H9 (cell line): ENCODE measurements around the gene CCDC69. TPM values are rescaled to one million over a fixed set of nuclear protein-coding genes. Genes with fewer than 3 reads are reported as not detected.

Experiments used
- DNase-seq: peaks from one replicate; pipeline ENCODE4 v3.0.0-alpha.2; 2017
- H2AFZ ChIP-seq: one replicate; pipeline ENCODE4 v1.6.1; 2013; ENCODE audit warnings: mild to moderate bottlenecking, low read length, control low read depth, moderate library complexity
- H2AK5ac ChIP-seq: 2 replicates; pipeline ENCODE4 v1.6.1; 2013; ENCODE audit warnings: low read length, control low read depth, mixed read lengths; ENCODE audit not compliant: insufficient read length
- H2BK120ac ChIP-seq: one replicate; pipeline ENCODE4 v1.6.1; 2013; ENCODE audit warnings: low read depth, mild to moderate bottlenecking, low read length, control low read depth, inconsistent platforms; ENCODE audit not compliant: poor library complexity, severe bottlenecking
- H2BK12ac ChIP-seq: 2 replicates; pipeline ENCODE4 v1.6.1; 2013; ENCODE audit warnings: low read length, control low read depth, mixed read lengths, low read depth; ENCODE audit not compliant: insufficient read length
- H2BK15ac ChIP-seq: 2 replicates; pipeline ENCODE4 v1.6.1; 2013; ENCODE audit warnings: low read depth, low read length, control low read depth
- H2BK20ac ChIP-seq: one replicate; pipeline ENCODE4 v1.6.1; 2013; ENCODE audit warnings: low read depth, mild to moderate bottlenecking, low read length, control low read depth, inconsistent platforms; ENCODE audit not compliant: poor library complexity, severe bottlenecking
- H2BK5ac ChIP-seq: 2 replicates; pipeline ENCODE4 v1.6.1; 2013; ENCODE audit warnings: low read length, control low read depth, mixed read lengths; ENCODE audit not compliant: insufficient read length
- H3K14ac ChIP-seq: 2 replicates; pipeline ENCODE4 v1.6.1; 2013; ENCODE audit warnings: low read length, control low read depth; ENCODE audit not compliant: insufficient read depth
- H3K18ac ChIP-seq: 2 replicates; pipeline ENCODE4 v1.6.1; 2013; ENCODE audit warnings: low read depth, mild to moderate bottlenecking, mixed read lengths, low read length, control low read depth; ENCODE audit not compliant: insufficient read length
- H3K23ac ChIP-seq: 2 replicates; pipeline ENCODE4 v1.6.1; 2013; ENCODE audit warnings: low read length, control low read depth, mixed read lengths, low read depth; ENCODE audit not compliant: insufficient read length
- H3K23me2 ChIP-seq: 2 replicates; pipeline ENCODE4 v1.6.1; 2013; ENCODE audit warnings: low read depth, mild to moderate bottlenecking, mixed read lengths, low read length, control low read depth; ENCODE audit not compliant: insufficient read length, poor library complexity, severe bottlenecking
- H3K27ac ChIP-seq: 2 replicates; pipeline ENCODE4 v1.5.1; 2013; ENCODE audit warnings: low read length, control low read depth, mixed read lengths, low read depth; ENCODE audit not compliant: insufficient read length
- H3K27me3 ChIP-seq: 2 replicates; pipeline ENCODE4 v1.6.1; 2013; ENCODE audit warnings: low read length, control low read depth, inconsistent platforms; ENCODE audit not compliant: insufficient read depth
- H3K4ac ChIP-seq: 2 replicates; pipeline ENCODE4 v1.6.1; 2013; ENCODE audit warnings: low read depth, mild to moderate bottlenecking, control low read depth, inconsistent platforms, low read length, moderate library complexity
- H3K4me1 ChIP-seq: 2 replicates; pipeline ENCODE4 v1.6.1; 2013; ENCODE audit warnings: low read length, control low read depth, inconsistent platforms; ENCODE audit not compliant: insufficient read depth
- H3K4me2 ChIP-seq: 2 replicates; pipeline ENCODE4 v1.6.1; 2013; ENCODE audit warnings: low read length, control low read depth, mixed read lengths; ENCODE audit not compliant: insufficient read length, insufficient read depth
- H3K56ac ChIP-seq: 2 replicates; pipeline ENCODE4 v1.6.1; 2013; ENCODE audit warnings: low read depth, mild to moderate bottlenecking, mixed read lengths, low read length, control low read depth; ENCODE audit not compliant: insufficient read length
- H3K79me1 ChIP-seq: 2 replicates; pipeline ENCODE4 v1.6.1; 2013; ENCODE audit warnings: low read depth, mild to moderate bottlenecking, moderate library complexity, low read length, control low read depth, inconsistent platforms; ENCODE audit not compliant: insufficient read depth, poor library complexity, severe bottlenecking
- H3K79me2 ChIP-seq: 2 replicates; pipeline ENCODE4 v1.6.1; 2013; ENCODE audit warnings: low read length, control low read depth, inconsistent platforms; ENCODE audit not compliant: insufficient read depth
- H3K9ac ChIP-seq: 2 replicates; pipeline ENCODE4 v1.6.1; 2013; ENCODE audit warnings: low read length, control low read depth, mixed read lengths; ENCODE audit not compliant: insufficient read length; ENCODE audit errors: extremely low read depth
- H3K9me3 ChIP-seq: one replicate; pipeline ENCODE4 v1.6.1; 2013; ENCODE audit warnings: low read depth, low read length, inconsistent platforms; ENCODE audit not compliant: control insufficient read depth
- H3T11ph ChIP-seq: one replicate; pipeline ENCODE4 v1.6.1; 2013; ENCODE audit warnings: mild to moderate bottlenecking, low read length, control low read depth, inconsistent platforms
- H4K20me1 ChIP-seq: one replicate; pipeline ENCODE4 v1.6.1; 2013; ENCODE audit not compliant: control insufficient read depth, insufficient read length, insufficient read depth
- H4K5ac ChIP-seq: 2 replicates; pipeline ENCODE4 v1.6.1; 2013; ENCODE audit warnings: low read depth, mild to moderate bottlenecking, mixed read lengths, low read length, control low read depth; ENCODE audit not compliant: insufficient read length
- H4K8ac ChIP-seq: replicated peaks from 2 replicates; pipeline ENCODE4 v1.6.1; 2013; ENCODE audit warnings: low read length, control low read depth, mixed read lengths, low read depth; ENCODE audit not compliant: insufficient read length
- H4K91ac ChIP-seq: 2 replicates; pipeline ENCODE4 v1.6.1; 2013; ENCODE audit warnings: low read depth, mild to moderate bottlenecking, moderate library complexity, mixed read lengths, low read length, control low read depth; ENCODE audit not compliant: insufficient read length
- H3K27ac Mint-ChIP-seq, 3 experiments: 2 replicates in 2 of 3; 3 replicates in 1 of 3; pipeline ENCODE4 v1.8.0; 2020 to 2021; ENCODE audit warnings: mixed read lengths in 3 of 3, mild to moderate bottlenecking in 1 of 3, moderate library complexity in 1 of 3
- H3K27me3 Mint-ChIP-seq: 2 replicates; pipeline ENCODE4 v1.8.0; 2021; ENCODE audit warnings: low read depth, mild to moderate bottlenecking, moderate library complexity, mixed read lengths
- H3K36me3 Mint-ChIP-seq, 3 experiments: 2 replicates in 2 of 3; 3 replicates in 1 of 3; pipeline ENCODE4 v1.8.0; 2020 to 2021; ENCODE audit warnings: low read depth in 3 of 3, mixed read lengths in 3 of 3; ENCODE audit not compliant: insufficient read depth in 1 of 3
- H3K4me1 Mint-ChIP-seq, 2 experiments: 2 replicates each; pipeline ENCODE4 v1.8.0; 2020; ENCODE audit warnings: mixed read lengths in 2 of 2
- H3K4me3 Mint-ChIP-seq, 2 experiments: 2 replicates in 1 of 2; 3 replicates in 1 of 2; pipeline ENCODE4 v1.8.0; 2020 to 2021; ENCODE audit warnings: mild to moderate bottlenecking in 2 of 2, mixed read lengths in 2 of 2, moderate library complexity in 1 of 2
- H3K9me3 Mint-ChIP-seq, 2 experiments: 2 replicates in 1 of 2; 3 replicates in 1 of 2; pipeline ENCODE4 v1.8.0; 2020; ENCODE audit warnings: mild to moderate bottlenecking in 2 of 2, mixed read lengths in 2 of 2, moderate library complexity in 1 of 2
- CTCF ChIP-seq: fragments of 200-600 bp; sonication (generic); conservative IDR thresholded peaks from 3 replicates; pipeline ENCODE4 v1.8.0; 2021; ENCODE audit warnings: antibody characterized with exemption, mild to moderate bottlenecking
- WGBS: extraction: QIAGEN DNeasy Blood & Tissue Kit; methylation state at CpG from one replicate; pipeline ENCODE4 v1.1.7; 2013; ENCODE audit warnings: missing lambda C conversion rate, low lambda C conversion rate, mixed read lengths; ENCODE audit not compliant: insufficient read length; ENCODE audit errors: extremely low coverage; 5-methylcytosine and 5-hydroxymethylcytosine counted together
- total RNA-seq: library from RNA; stranded (reverse); gene quantifications from 2 replicates; pipeline ENCODE4 v1.2.1, GENCODE V29; 2021

CCDC69 gene
- total RNA-seq, 1 experiment from 2014 or later, result 5.3 TPM

DNA sequence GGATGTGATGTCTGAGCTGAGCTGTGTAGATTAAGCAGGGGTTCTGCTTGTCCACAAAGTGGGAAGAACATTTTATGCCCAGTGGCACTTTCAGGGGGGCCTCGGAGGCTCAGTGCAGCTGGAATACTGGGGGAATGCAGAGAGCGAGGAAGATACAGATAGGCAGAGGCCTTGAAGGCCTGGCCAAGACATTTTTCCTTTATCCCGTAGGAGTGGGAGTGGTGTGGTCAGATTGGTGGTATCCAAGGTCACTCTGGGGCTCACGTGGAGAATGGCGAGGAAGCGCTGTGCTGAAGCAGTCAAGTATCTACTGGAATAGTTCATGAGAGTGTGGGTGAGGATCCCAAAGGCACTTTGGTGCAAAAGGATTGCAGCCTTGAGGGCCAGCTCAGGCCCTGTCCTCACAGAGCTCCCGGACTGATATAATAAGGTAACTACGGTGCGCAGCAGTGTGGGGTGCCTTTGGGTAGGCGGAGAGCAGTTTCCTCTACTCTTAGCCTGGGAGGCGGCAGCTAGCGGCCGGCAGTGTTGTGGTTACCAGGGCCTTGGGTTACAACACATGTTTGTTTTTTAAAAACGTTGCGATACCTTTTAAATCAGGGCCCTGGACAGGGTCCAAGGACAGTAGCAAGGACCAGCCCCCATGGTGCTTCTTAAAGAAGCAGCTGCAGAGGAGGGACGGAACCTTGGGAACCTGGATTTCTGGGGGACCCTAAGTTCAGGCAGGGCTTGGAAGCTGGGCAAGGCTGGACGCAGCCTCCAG, 10.8 kb upstream of the CCDC69 start:
- Histone ChIP-seq H3K4me1 (no peaks in the 10 kb centered on the region; the same call in 1 of the 2 replicates), H4K5ac (no peak overlapping the region), H3K56ac (no peak overlapping the region), H3K4ac (no peak overlapping the region), H3K23ac (no peak overlapping the region), H4K20me1 (no peaks in the 10 kb centered on the region), H3K23me2 (no peaks in the 10 kb centered on the region), H4K91ac (no peak overlapping the region), H3K27me3 (no peaks in the 10 kb centered on the region), H2BK15ac (no peak overlapping the region), H2BK120ac (no peak overlapping the region), H3K9ac (no peak overlapping the region), H4K8ac (no peak overlapping the region), H2BK5ac (no peak overlapping the region), H3K79me1 (no peaks in the 10 kb centered on the region), H2BK12ac (no peak overlapping the region), H2AFZ (no peak overlapping the region), H3K18ac (no peak overlapping the region), H2AK5ac (no peak overlapping the region), H2BK20ac (no peak overlapping the region), H3K4me2 (no peak overlapping the region), H3K9me3 (no peaks in the 10 kb centered on the region), H3K14ac (no peak overlapping the region), H3T11ph (no peak overlapping the region), H3K79me2 (no peaks in the 10 kb centered on the region), H3K27ac (no peak overlapping the region)
- H3K9me3 Mint-ChIP-seq, result no peaks in the 10 kb centered on the region
- H3K4me1 Mint-ChIP-seq, result peaks cover 8 to 18% of the 10 kb centered on the region in 2 experiments
- no peak for DNase-seq
- peaks cover 5% of the 10 kb centered on the region; the same call in 1 of the 2 replicates for H3K27me3 Mint-ChIP-seq
- no peak overlapping the region for H3K27ac Mint-ChIP-seq
- no peak overlapping the region for H3K4me3 Mint-ChIP-seq
- TF ChIP-seq CTCF, result no peak
- no CpG with 5 or more reads among the region's 17 CpGs for WGBS
- no peaks in the 10 kb centered on the region for H3K36me3 Mint-ChIP-seq
